K562 (cell line): ENCODE results near the gene OTOG.

Source experiments
- CTCF ChIP-seq, 3 experiments: IDR thresholded peaks in 2 of 3; conservative IDR thresholded peaks in 1 of 3; 2 replicates each; pipeline ENCODE4 v1.5.1; 2011 to 2012; ENCODE audit warnings: low read length in 3 of 3, mild to moderate bottlenecking in 3 of 3, control low read depth in 2 of 3, improper control_type of control experiment in 1 of 3, inconsistent platforms in 1 of 3, low read depth in 1 of 3, mixed read lengths in 1 of 3, moderate library complexity in 1 of 3; ENCODE audit not compliant: insufficient read depth in 2 of 3
- EZH2 ChIP-seq: IDR thresholded peaks from 2 replicates; pipeline ENCODE4 v1.6.1; 2012; ENCODE audit warnings: low read depth, mild to moderate bottlenecking, inconsistent platforms, low read length, borderline replicate concordance
- MAX ChIP-seq: sonication (generic); formaldehyde crosslinking; IDR thresholded peaks from 2 replicates; pipeline ENCODE4 v1.9.0; 2022; ENCODE audit warnings: mild to moderate bottlenecking, missing genetic modification reagents
- MNT ChIP-seq, 2 experiments: fragments of 450-650 bp; conservative IDR thresholded peaks; 2 replicates each; pipeline ENCODE4 v1.6.1; 2017; ENCODE audit warnings: mild to moderate bottlenecking in 2 of 2, moderate library complexity in 2 of 2
- NKRF ChIP-seq: fragments of 450-650 bp; IDR thresholded peaks from 2 replicates; pipeline ENCODE4 v1.6.1; 2016; ENCODE audit warnings: borderline replicate concordance
- RNF219 ChIP-seq: fragments of 250-450 bp; sonication (Bioruptor Pico); IDR thresholded peaks from 2 replicates; pipeline ENCODE4 v1.5.0; 2022; ENCODE audit warnings: mild to moderate bottlenecking
- SNRNP70 ChIP-seq: fragments of 200-400 bp; formaldehyde crosslinking; optimal IDR thresholded peaks from 2 replicates; pipeline ENCODE3; 2017; ENCODE audit warnings: low read depth, low read length
- ZNF3 ChIP-seq: fragments of 250-450 bp; sonication (Bioruptor Pico); IDR thresholded peaks from 2 replicates; pipeline ENCODE4 v1.5.0; 2021; ENCODE audit warnings: mild to moderate bottlenecking, moderate library complexity
- ZNF445 ChIP-seq: fragments of 250-450 bp; sonication (Bioruptor Pico); IDR thresholded peaks from 2 replicates; pipeline ENCODE4 v1.4.0; 2020; ENCODE audit warnings: low read depth, mild to moderate bottlenecking, moderate library complexity
- ZNF561 ChIP-seq: fragments of 450-650 bp; formaldehyde crosslinking; conservative IDR thresholded peaks from 2 replicates; pipeline ENCODE4 v1.4.0; 2020; ENCODE audit warnings: mild to moderate bottlenecking, moderate library complexity
- TF ChIP-seq, protein P1 (sequence below), 2 experiments: fragments of 450-650 bp in 1 of 2; sonication (generic) in 1 of 2; formaldehyde crosslinking in 1 of 2; IDR thresholded peaks; 2 replicates each; pipeline versions ENCODE4 v1.7.1 to v1.9.0; 2016 to 2022; ENCODE audit warnings: inconsistent platforms in 1 of 2, mild to moderate bottlenecking in 1 of 2, missing genetic modification reagents in 1 of 2

DNA sequence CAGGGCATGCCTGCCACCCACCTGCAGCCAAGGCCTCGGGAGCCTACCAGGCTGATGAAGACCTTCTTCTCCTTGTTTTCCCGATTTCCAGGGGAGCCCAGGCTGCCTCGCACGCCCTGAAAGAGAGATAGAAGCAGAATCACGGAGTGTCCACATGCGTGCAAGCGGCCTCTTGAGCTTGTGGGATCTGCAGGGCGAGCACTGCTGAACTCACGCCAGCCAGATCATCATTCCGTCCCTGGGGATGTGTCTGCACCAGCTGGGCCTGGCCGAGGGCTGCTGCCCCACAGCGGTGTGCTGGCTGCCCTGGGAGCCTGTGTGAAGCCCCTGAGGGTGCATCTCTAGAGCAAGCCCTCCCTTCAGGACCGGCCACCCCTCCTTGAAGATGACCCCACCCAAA is 20.7 kb upstream of the OTOG start:
- TF ChIP-seq ZNF3 (CRISPR knock-in tag) (no peak), NKRF (no peak), EZH2 (no peak), SNRNP70 (no peak), CTCF (IDR thresholded peaks at IDR 0.05 in 2 of 3, conservative IDR thresholded peaks at IDR 0.05 in 1 of 3; ENCODE audit: insufficient read depth in 2 of 3, low read depth in 1 of 3, low read length in 3 of 3) (no peak), MAX (no peak), ZNF445 (CRISPR knock-in tag) (no peak), MNT (conservative IDR thresholded peaks at IDR 0.05) (no peak), RNF219 (CRISPR knock-in tag) (no peak), ZNF561 (no peak)
- TF ChIP-seq, protein P1, sequence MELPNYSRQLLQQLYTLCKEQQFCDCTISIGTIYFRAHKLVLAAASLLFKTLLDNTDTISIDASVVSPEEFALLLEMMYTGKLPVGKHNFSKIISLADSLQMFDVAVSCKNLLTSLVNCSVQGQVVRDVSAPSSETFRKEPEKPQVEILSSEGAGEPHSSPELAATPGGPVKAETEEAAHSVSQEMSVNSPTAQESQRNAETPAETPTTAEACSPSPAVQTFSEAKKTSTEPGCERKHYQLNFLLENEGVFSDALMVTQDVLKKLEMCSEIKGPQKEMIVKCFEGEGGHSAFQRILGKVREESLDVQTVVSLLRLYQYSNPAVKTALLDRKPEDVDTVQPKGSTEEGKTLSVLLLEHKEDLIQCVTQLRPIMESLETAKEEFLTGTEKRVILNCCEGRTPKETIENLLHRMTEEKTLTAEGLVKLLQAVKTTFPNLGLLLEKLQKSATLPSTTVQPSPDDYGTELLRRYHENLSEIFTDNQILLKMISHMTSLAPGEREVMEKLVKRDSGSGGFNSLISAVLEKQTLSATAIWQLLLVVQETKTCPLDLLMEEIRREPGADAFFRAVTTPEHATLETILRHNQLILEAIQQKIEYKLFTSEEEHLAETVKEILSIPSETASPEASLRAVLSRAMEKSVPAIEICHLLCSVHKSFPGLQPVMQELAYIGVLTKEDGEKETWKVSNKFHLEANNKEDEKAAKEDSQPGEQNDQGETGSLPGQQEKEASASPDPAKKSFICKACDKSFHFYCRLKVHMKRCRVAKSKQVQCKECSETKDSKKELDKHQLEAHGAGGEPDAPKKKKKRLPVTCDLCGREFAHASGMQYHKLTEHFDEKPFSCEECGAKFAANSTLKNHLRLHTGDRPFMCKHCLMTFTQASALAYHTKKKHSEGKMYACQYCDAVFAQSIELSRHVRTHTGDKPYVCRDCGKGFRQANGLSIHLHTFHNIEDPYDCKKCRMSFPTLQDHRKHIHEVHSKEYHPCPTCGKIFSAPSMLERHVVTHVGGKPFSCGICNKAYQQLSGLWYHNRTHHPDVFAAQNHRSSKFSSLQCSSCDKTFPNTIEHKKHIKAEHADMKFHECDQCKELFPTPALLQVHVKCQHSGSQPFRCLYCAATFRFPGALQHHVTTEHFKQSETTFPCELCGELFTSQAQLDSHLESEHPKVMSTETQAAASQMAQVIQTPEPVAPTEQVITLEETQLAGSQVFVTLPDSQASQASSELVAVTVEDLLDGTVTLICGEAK (IDR thresholded peaks at IDR 0.05), result no peak
- TF ChIP-seq, protein P1 (CRISPR knock-in tag; IDR thresholded peaks at IDR 0.05), result no peak
